ENCODE data around the gene TPSD1. TPM values are rescaled to one million over a fixed set of nuclear protein-coding genes. Genes with fewer than 3 reads are reported as not detected.

The TPSD1 gene
- total RNA-seq: not detected in 2 replicates

DNA sequence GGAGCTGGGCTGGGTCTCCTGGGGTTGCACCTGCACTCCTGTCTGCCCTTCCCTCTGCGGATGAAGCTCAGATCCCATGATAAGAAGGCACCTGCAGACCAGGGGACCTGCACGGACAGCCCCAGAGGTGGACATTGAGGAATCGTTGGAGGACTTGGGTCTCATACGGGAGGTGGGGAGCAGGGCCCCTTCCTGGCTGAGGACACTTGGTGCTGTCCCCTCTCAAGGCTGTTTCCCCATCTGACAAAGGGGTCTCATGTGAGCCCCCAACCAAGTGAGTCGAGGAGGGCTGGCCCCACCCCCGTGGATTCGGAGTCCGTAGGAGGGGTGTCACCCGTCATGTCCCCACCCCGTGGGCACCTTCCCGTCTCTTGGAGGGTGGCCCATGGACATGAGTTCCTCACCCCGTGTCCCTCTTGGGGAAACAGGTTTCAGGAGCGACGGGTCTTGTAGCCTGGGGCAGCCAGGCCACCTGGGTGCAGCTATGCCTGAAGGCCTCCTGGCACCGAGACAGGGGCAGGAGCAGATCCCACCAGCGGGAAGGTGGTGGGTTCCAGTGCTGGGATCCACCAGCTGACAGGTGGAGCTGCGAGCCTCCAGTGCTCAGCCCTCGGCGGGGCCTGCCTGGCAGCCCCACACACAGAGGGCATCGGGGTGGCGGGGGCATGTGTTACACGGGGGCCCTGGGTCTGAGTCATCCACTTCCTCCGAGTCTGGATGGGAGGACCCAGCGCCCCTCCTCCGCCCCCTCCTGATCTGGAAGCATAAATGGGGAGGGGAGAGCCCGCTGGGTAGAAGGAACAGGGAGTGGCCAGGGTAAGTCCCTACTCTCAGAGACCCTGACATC lies at the start of gene TPSD1:
Gene TPSD1 (plus strand): TSS at position 794 of the 847 bp plus-strand sequence. CDS start 212 bp downstream, outside the sequence.

DNA sequence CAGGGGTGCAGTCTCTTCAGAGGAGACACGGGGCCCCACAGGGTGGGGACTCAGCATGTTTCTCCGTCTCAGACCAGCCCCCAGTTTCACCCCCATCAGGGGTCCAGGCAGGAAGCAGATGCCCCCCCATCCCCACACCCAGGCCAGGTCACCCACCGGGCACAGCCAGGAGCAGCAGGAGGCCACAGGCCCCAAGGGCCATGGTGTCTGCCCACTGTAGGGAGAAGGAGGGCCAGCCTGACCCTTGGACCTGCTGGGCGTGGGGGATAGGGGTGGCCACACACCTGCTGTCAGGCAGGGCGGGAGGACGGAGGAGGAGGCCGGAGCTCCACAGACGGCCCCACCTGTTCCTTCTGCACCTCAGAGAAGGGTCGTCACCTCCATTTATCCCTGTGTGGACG lies 30.8 kb upstream of the TPSD1 start, which contains the start of gene TPSG1:
Gene TPSG1 (minus strand): TSS at position 218 of the 401 bp plus-strand sequence. CDS start 16 bp downstream, at position 202.

DNA sequence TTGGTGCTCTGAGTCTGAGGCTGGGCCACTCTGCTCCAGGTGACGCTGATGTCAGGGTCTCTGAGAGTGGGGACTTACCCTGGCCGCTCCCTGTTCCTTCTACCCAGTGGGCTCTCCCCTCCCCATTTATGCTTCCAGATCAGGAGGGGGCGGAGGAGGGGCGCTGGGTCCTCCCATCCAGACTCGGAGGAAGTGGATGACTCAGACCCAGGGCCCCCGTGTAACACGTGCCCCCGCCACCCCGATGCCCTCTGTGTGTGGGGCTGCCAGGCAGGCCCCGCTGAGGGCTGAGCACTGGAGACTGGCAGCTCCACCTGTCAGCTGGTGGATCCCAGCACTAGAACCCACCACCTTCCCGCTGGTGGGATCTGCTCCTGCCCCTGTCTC lies 25.8 kb upstream of the TPSD1 start, which contains the start of gene TPSB2:
Gene TPSB2 (minus strand): TSS at position 101 of the 387 bp plus-strand sequence. CDS start 233 bp downstream, outside the sequence.

DNA sequence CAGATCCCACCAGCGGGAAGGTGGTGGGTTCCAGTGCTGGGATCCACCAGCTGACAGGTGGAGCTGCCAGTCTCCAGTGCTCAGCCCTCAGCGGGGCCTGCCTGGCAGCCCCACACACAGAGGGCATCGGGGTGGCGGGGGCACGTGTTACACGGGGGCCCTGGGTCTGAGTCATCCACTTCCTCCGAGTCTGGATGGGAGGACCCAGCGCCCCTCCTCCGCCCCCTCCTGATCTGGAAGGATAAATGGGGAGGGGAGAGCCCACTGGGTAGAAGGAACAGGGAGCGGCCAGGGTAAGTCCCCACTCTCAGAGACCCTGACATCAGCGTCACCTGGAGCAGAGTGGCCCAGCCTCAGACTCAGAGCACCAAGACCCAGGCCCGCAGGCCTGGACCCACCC lies 15.4 kb upstream of the TPSD1 start, which contains the start of gene TPSAB1:
Gene TPSAB1 (plus strand): TSS at position 270 of the 400 bp plus-strand sequence. CDS start 234 bp downstream, outside the sequence.

Other genes starting within 250 kb of the TPSD1 start
- not detected in 2 replicates for gene SSTR5, start 183.3 kb upstream of the TPSD1 start, total RNA-seq
- not detected in 2 replicates for gene C1QTNF8, start 159.8 kb upstream of the TPSD1 start, total RNA-seq
- gene CACNA1H, start 103.0 kb upstream of the TPSD1 start, total RNA-seq: under 0.01 and 0.11 TPM in 2 replicates
- not detected in 2 replicates for gene TPSG1, start 30.8 kb upstream of the TPSD1 start, total RNA-seq
- gene TPSB2, start 25.9 kb upstream of the TPSD1 start, total RNA-seq: not detected in 2 replicates
- not detected in 2 replicates for gene TPSAB1, start 15.4 kb upstream of the TPSD1 start, total RNA-seq
- 46.3 and 51.9 TPM in 2 replicates for gene UBE2I, start 53.6 kb downstream of the TPSD1 start, total RNA-seq
- gene BAIAP3, start 77.6 kb downstream of the TPSD1 start, total RNA-seq: 0.54 TPM in 1 of 2 replicates, not detected in the other
- 41.2 and 84.2 TPM in 2 replicates for gene TSR3, start 95.8 kb downstream of the TPSD1 start, total RNA-seq
- 30.8 and 53.4 TPM in 2 replicates for gene GNPTG, start 95.9 kb downstream of the TPSD1 start, total RNA-seq
- 7.0 and 7.5 TPM in 2 replicates for gene UNKL, start 158.6 kb downstream of the TPSD1 start, total RNA-seq
- 12.4 and 15.3 TPM in 2 replicates for gene UQCC4, start 164.7 kb downstream of the TPSD1 start, total RNA-seq
- not detected in 2 replicates for gene PERCC1, start 175.0 kb downstream of the TPSD1 start, total RNA-seq
- gene CCDC154, start 188.5 kb downstream of the TPSD1 start, total RNA-seq: 0.33 and 0.39 TPM in 2 replicates
- gene CLCN7, start 219.0 kb downstream of the TPSD1 start, total RNA-seq: 47.3 and 78.1 TPM in 2 replicates
- gene PTX4, start 232.9 kb downstream of the TPSD1 start, total RNA-seq: not detected in 2 replicates
- gene TELO2, start 237.3 kb downstream of the TPSD1 start, total RNA-seq: 15.3 and 18.9 TPM in 2 replicates